GM19035 (cell line): ENCODE results near the gene CHST15.
"Not testable (repeated sequence)": the region's sequence is repeated elsewhere in the genome, so short reads cannot be mapped to it uniquely, and the experiment has no call there.

ENCODE experiments used
- ATAC-seq: cut with Tn5 transposase; IDR thresholded peaks from one replicate; pipeline ENCODE4 v1.9.1; 2021; ENCODE audit not compliant: unreplicated experiment

CHST15 gene

GRCh38 chr10:124124123-124124768 lies 30.8 kb upstream of the CHST15 start:
- no peak for ATAC-seq

GRCh38 chr10:124123156-124123555 lies 29.8 kb upstream of the CHST15 start:
- ATAC-seq = no peak

- no peak for ATAC-seq
Measured at GRCh38 chr10:124122211-124122610, 28.8 kb upstream of the CHST15 start.

- no peak for ATAC-seq
Measured at GRCh38 chr10:124120410-124121061, 27.1 kb upstream of the CHST15 start.

- no peak for ATAC-seq
Measured at GRCh38 chr10:124119946-124120345, 26.5 kb upstream of the CHST15 start.

GRCh38 chr10:124119216-124119615 lies 25.8 kb upstream of the CHST15 start:
- no peak for ATAC-seq

- no peak for ATAC-seq
Measured at GRCh38 chr10:124117833-124118232, 24.4 kb upstream of the CHST15 start.

GRCh38 chr10:124117511-124117785 lies 24.1 kb upstream of the CHST15 start:
- ATAC-seq = no peak

GRCh38 chr10:124116771-124117510 lies 23.5 kb upstream of the CHST15 start:
- ATAC-seq = no peak

- no peak for ATAC-seq
Measured at GRCh38 chr10:124114696-124115095, 21.3 kb upstream of the CHST15 start.

- ATAC-seq = no peak
Measured at GRCh38 chr10:124112891-124113580, 19.6 kb upstream of the CHST15 start.

- ATAC-seq = no peak
Measured at GRCh38 chr10:124110882-124111281, 17.5 kb upstream of the CHST15 start.

GRCh38 chr10:124109261-124109660 lies 15.9 kb upstream of the CHST15 start:
- no peak for ATAC-seq

GRCh38 chr10:124107072-124107471 lies 13.7 kb upstream of the CHST15 start:
- no peak for ATAC-seq

GRCh38 chr10:124106241-124106879 lies 13.0 kb upstream of the CHST15 start:
- ATAC-seq = peak; percentile 88

- ATAC-seq = no peak
Measured at GRCh38 chr10:124105594-124105993, 12.2 kb upstream of the CHST15 start.

GRCh38 chr10:124105045-124105444 lies 11.6 kb upstream of the CHST15 start:
- no peak for ATAC-seq

GRCh38 chr10:124104011-124104627 lies 10.7 kb upstream of the CHST15 start:
- ATAC-seq = no peak

GRCh38 chr10:124101351-124101750 lies 8.0 kb upstream of the CHST15 start:
- ATAC-seq = no peak

GRCh38 chr10:124100651-124101050 lies 7.3 kb upstream of the CHST15 start:
- not testable (repeated sequence) for ATAC-seq

- no peak for ATAC-seq
Measured at GRCh38 chr10:124100124-124100523, 6.7 kb upstream of the CHST15 start.
